Stimulated activated CD8-positive, alpha-beta memory T cell treated with anti-CD3 and anti-CD28 coated beads, Interleukin-12 subunit alpha, Interleukin-12 subunit beta, amount 100 ng/mL, for 24 hours (primary cell): ENCODE measurements around the gene DCLK1.

Experiments
- DNase-seq: peaks from one replicate; pipeline ENCODE4 v3.0.0-alpha.2; 2020; ENCODE audit errors: extremely low read depth

DCLK1 gene

GRCh38 chr13:35947315-35947714 is 183.9 kb downstream of the DCLK1 start:
- no peak for DNase-seq

GRCh38 chr13:35945368-35945767 is 185.8 kb downstream of the DCLK1 start:
- DNase-seq: no peak

GRCh38 chr13:35941374-35941773 is 189.8 kb downstream of the DCLK1 start:
- no peak for DNase-seq

GRCh38 chr13:35940734-35941133 is 190.4 kb downstream of the DCLK1 start:
- no peak for DNase-seq

GRCh38 chr13:35936246-35936978 is 194.8 kb downstream of the DCLK1 start:
- no peak for DNase-seq

- no peak for DNase-seq
Measured at GRCh38 chr13:35930665-35931631, 200.2 kb downstream of the DCLK1 start.

- no peak for DNase-seq
Measured at GRCh38 chr13:35927567-35928021, 203.6 kb downstream of the DCLK1 start.

- DNase-seq: no peak
Measured at GRCh38 chr13:35926859-35927530, 204.2 kb downstream of the DCLK1 start.

- no peak for DNase-seq
Measured at GRCh38 chr13:35925669-35926068, 205.5 kb downstream of the DCLK1 start.

- DNase-seq: no peak
Measured at GRCh38 chr13:35923347-35923746, 207.8 kb downstream of the DCLK1 start.

GRCh38 chr13:35920816-35921215 is 210.4 kb downstream of the DCLK1 start:
- DNase-seq: no peak

- DNase-seq: no peak
Measured at GRCh38 chr13:35917942-35918645, 213.1 kb downstream of the DCLK1 start.

GRCh38 chr13:35917252-35917941 is 213.8 kb downstream of the DCLK1 start:
- DNase-seq: no peak

GRCh38 chr13:35916146-35916545 is 215.0 kb downstream of the DCLK1 start:
- no peak for DNase-seq

- DNase-seq: no peak
Measured at GRCh38 chr13:35914662-35915061, 216.5 kb downstream of the DCLK1 start.

GRCh38 chr13:35912841-35913240 is 218.3 kb downstream of the DCLK1 start:
- DNase-seq: no peak

GRCh38 chr13:35909837-35910540 is 221.2 kb downstream of the DCLK1 start:
- no peak for DNase-seq

GRCh38 chr13:35909091-35909490 is 222.1 kb downstream of the DCLK1 start:
- DNase-seq: no peak

GRCh38 chr13:35908226-35908625 is 223.0 kb downstream of the DCLK1 start:
- DNase-seq: no peak

- DNase-seq: no peak
Measured at GRCh38 chr13:35906636-35907035, 224.5 kb downstream of the DCLK1 start.
